Measurements from ENCODE around the gene ZIC2.
"Not testable (repeated sequence)": the region's sequence is repeated elsewhere in the genome, so short reads cannot be mapped to it uniquely, and the experiment has no call there.

ZIC2 gene

GRCh38 chr13:100032642-100033041 lies 51.1 kb downstream of the ZIC2 start:
- DNase-seq, result not testable (repeated sequence)

DNA sequence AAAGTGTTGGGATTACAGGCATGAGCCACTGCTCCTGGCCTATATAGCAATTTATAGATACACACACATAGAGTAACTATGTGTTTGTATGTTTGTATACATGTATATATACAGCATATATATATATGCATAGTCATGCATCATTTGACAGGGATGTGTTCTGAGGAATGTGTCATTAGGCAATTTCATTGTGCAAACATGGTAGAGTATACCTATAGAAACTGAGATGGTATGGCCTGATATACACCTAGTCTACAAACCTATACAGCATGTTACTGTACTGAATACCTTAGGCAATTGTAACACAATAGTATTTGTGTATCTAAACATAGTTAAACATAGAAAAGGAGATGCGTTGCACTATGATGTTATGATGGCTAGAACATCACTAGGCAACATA lies 54.4 kb downstream of the ZIC2 start:
- no peak for DNase-seq
